ENCODE results near the gene INPP5F. TPM values are rescaled to one million over a fixed set of nuclear protein-coding genes. Genes with fewer than 3 reads are reported as not detected.
A peak's percentile ranks its signal among the peaks of the same experiment; 100 is the strongest.

The INPP5F gene
- total RNA-seq (2014; rRNA removed; shearing (Covaris generic)) = 9.9 and 10.9 TPM in 2 replicates
- polyA plus RNA-seq (2016; fragmentation: Nextera tagmentation; extraction: Ambion mirVana) = 6.6 and 8.5 TPM in 2 replicates

- peak within 1 kb of the TSS; percentile 82 for H3K4me3 ChIP-seq
- in situ Hi-C loops (cut with MboI) = no loop called here
- peak; percentile 99 for DNase-seq
- H2AFZ ChIP-seq = peak within 1 kb of the TSS; percentile 94
- H3K9me3 ChIP-seq (ENCODE audit: low read depth) = no peaks in the 10 kb centered on the region
- peak within 1 kb of the TSS; percentile 91 for H3K4me2 ChIP-seq (ENCODE audit: unreplicated experiment)
- no peaks in the 10 kb centered on the region for H3F3A ChIP-seq (ENCODE audit: insufficient read depth)
- H3K27me3 ChIP-seq (replicated peaks; ENCODE audit: insufficient read depth) = no peaks in the 10 kb centered on the region
- H3K4me1 ChIP-seq (ENCODE audit: insufficient read depth) = peaks cover 15% of the 10 kb centered on the region; the same call in 1 of the 2 replicates
- H4K20me1 ChIP-seq (ENCODE audit: insufficient read depth) = no peaks in the 10 kb centered on the region
- 2% methylated on average over 41 to 57 of the region's 95 CpGs for WGBS, 2 experiments (ENCODE audit: low coverage in 1 of 2, low lambda C conversion rate in 2 of 2, missing lambda C conversion rate in 2 of 2)
- H3K9ac ChIP-seq = peak within 1 kb of the TSS; percentile 85
- no peaks in the 10 kb centered on the region for H3K36me3 ChIP-seq (ENCODE audit: low read depth)
- peak within 1 kb of the TSS; percentile 38; the same call in 1 of the 2 replicates for H3K27ac ChIP-seq
- H3K79me2 ChIP-seq (ENCODE audit: insufficient read depth) = 0 out of 2 replicates have a peak, but pooled peaks cover 6% of the 10 kb centered on the region
- no peaks in the 10 kb centered on the region for H3K9me2 ChIP-seq (ENCODE audit: insufficient read depth)
- TF ChIP-seq EZH2 (IDR thresholded peaks at IDR 0.05; ENCODE audit: insufficient read depth, poor library complexity, severe bottlenecking) (no peak), EZH2phosphoT487 (IDR thresholded peaks at IDR 0.05; ENCODE audit: insufficient read depth, low read depth) (no peak)
Measured at GRCh38 chr10:119725828-119726675, at the start of gene INPP5F. Gene INPP5F (plus strand): TSS chr10:119726050. CDS start chr10:119726263, 213 bp downstream.

DNA sequence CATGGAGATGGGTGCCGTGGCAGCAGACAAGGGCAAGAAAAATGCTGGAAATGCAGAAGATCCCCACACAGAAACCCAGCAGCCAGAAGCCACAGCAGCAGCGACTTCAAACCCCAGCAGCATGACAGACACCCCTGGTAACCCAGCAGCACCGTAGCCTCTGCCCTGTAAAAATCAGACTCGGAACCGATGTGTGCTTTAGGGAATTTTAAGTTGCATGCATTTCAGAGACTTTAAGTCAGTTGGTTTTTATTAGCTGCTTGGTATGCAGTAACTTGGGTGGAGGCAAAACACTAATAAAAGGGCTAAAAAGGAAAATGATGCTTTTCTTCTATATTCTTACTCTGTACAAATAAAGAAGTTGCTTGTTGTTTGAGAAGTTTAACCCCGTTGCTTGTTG is 48.7 kb upstream of the INPP5F start:
- Histone ChIP-seq H3K4me1 (ENCODE audit: insufficient read depth) (peaks cover 42% of the 10 kb centered on the region), H3K27ac (no peak overlapping the region), H4K20me1 (ENCODE audit: insufficient read depth) (no peaks in the 10 kb centered on the region), H3K4me2 (ENCODE audit: unreplicated experiment) (no peak overlapping the region), H3K9me2 (ENCODE audit: insufficient read depth) (no peaks in the 10 kb centered on the region), H3K4me3 (no peak overlapping the region), H3K9ac (no peak overlapping the region), H3K27me3 (replicated peaks; ENCODE audit: insufficient read depth) (no peaks in the 10 kb centered on the region), H3K79me2 (ENCODE audit: insufficient read depth) (peaks cover 54% of the 10 kb centered on the region), H3K36me3 (ENCODE audit: low read depth) (peaks cover 32% of the 10 kb centered on the region), H2AFZ (no peak overlapping the region), H3F3A (ENCODE audit: insufficient read depth) (peaks cover 54% of the 10 kb centered on the region), H3K9me3 (ENCODE audit: low read depth) (no peaks in the 10 kb centered on the region)
- DNase-seq = no peak
- WGBS, 2 experiments (ENCODE audit: low coverage in 1 of 2, low lambda C conversion rate in 2 of 2, missing lambda C conversion rate in 2 of 2) = 65 to 67% methylated on average over 6 of the region's 6 CpGs
- in situ Hi-C loops (cut with MboI) = no loop called here
- TF ChIP-seq EZH2 (IDR thresholded peaks at IDR 0.05; ENCODE audit: insufficient read depth, poor library complexity, severe bottlenecking) = no peak
- TF ChIP-seq EZH2phosphoT487 (IDR thresholded peaks at IDR 0.05; ENCODE audit: insufficient read depth, low read depth) = no peak

GRCh38 chr10:119677904-119678755 is 47.7 kb upstream of the INPP5F start:
- in situ Hi-C loops (cut with MboI) = no loop called here
- H3K4me2 ChIP-seq (ENCODE audit: unreplicated experiment) = peak overlapping the region; percentile 22
- no peaks in the 10 kb centered on the region for H4K20me1 ChIP-seq (ENCODE audit: insufficient read depth)

GRCh38 chr10:119679480-119679829 is 46.4 kb upstream of the INPP5F start:
- in situ Hi-C loops (cut with MboI) = no loop called here

More at GRCh38 chr10:119677904-119678755, 47.7 kb upstream of the INPP5F start:
- DNase-seq = peak; percentile 48
- H2AFZ ChIP-seq = no peak overlapping the region
- H3K4me3 ChIP-seq = no peak overlapping the region
- H3K9me3 ChIP-seq (ENCODE audit: low read depth) = no peaks in the 10 kb centered on the region
- peaks cover 62% of the 10 kb centered on the region for H3F3A ChIP-seq (ENCODE audit: insufficient read depth)
- no peaks in the 10 kb centered on the region for H3K9me2 ChIP-seq (ENCODE audit: insufficient read depth)
- peaks cover 50% of the 10 kb centered on the region for H3K4me1 ChIP-seq (ENCODE audit: insufficient read depth)
- no peaks in the 10 kb centered on the region for H3K27me3 ChIP-seq (replicated peaks; ENCODE audit: insufficient read depth)
- H3K79me2 ChIP-seq (ENCODE audit: insufficient read depth) = peaks cover 44% of the 10 kb centered on the region
- peak overlapping the region; percentile 71 for H3K27ac ChIP-seq
- peak overlapping the region; percentile 56 for H3K9ac ChIP-seq
- H3K36me3 ChIP-seq (ENCODE audit: low read depth) = peaks cover 32% of the 10 kb centered on the region
- 78 to 81% methylated on average over 13 of the region's 13 CpGs for WGBS, 2 experiments (ENCODE audit: low coverage in 1 of 2, low lambda C conversion rate in 2 of 2, missing lambda C conversion rate in 2 of 2)
- no peak for TF ChIP-seq EZH2phosphoT487 (IDR thresholded peaks at IDR 0.05; ENCODE audit: insufficient read depth, low read depth)
- no peak for TF ChIP-seq EZH2 (IDR thresholded peaks at IDR 0.05; ENCODE audit: insufficient read depth, poor library complexity, severe bottlenecking)

More at GRCh38 chr10:119679480-119679829, 46.4 kb upstream of the INPP5F start:
- Histone ChIP-seq H3K9me3 (ENCODE audit: low read depth) (no peaks in the 10 kb centered on the region), H2AFZ (no peak overlapping the region), H3K27me3 (replicated peaks; ENCODE audit: insufficient read depth) (no peaks in the 10 kb centered on the region), H3K36me3 (ENCODE audit: low read depth) (peaks cover 25% of the 10 kb centered on the region), H3F3A (ENCODE audit: insufficient read depth) (peaks cover 54% of the 10 kb centered on the region), H3K4me2 (ENCODE audit: unreplicated experiment) (peak overlapping the region; percentile 22), H3K4me3 (no peak overlapping the region), H4K20me1 (ENCODE audit: insufficient read depth) (no peaks in the 10 kb centered on the region), H3K4me1 (ENCODE audit: insufficient read depth) (peaks cover 50% of the 10 kb centered on the region), H3K9ac (no peak overlapping the region; the same call in 1 of the 2 replicates), H3K79me2 (ENCODE audit: insufficient read depth) (peaks cover 31% of the 10 kb centered on the region), H3K27ac (peak overlapping the region; percentile 71; the same call in 1 of the 2 replicates), H3K9me2 (ENCODE audit: insufficient read depth) (no peaks in the 10 kb centered on the region)
- 75 to 79% methylated on average over 6 to 7 of the region's 7 CpGs for WGBS, 2 experiments (ENCODE audit: low coverage in 1 of 2, low lambda C conversion rate in 2 of 2, missing lambda C conversion rate in 2 of 2)
- no peak for TF ChIP-seq EZH2 (IDR thresholded peaks at IDR 0.05; ENCODE audit: insufficient read depth, poor library complexity, severe bottlenecking)
- TF ChIP-seq EZH2phosphoT487 (IDR thresholded peaks at IDR 0.05; ENCODE audit: insufficient read depth, low read depth) = no peak
- DNase-seq = no peak
